A204.1 (cell line): Measurements from ENCODE around the gene ABHD12.

ENCODE experiments used
- FAIRE-seq: peaks from 2 replicates; lab custom pipeline; 2012; peaks lifted over from hg19 to GRCh38; lab: Jason Lieb, UNC

ABHD12 gene

GRCh38 chr20:25289886-25290597 is 100.6 kb downstream of the ABHD12 start:
- FAIRE-seq: no peak

- no peak for FAIRE-seq
These were observed 102.1 kb downstream of the ABHD12 start for GRCh38 chr20:25288291-25289181.

GRCh38 chr20:25287631-25288290 is 102.9 kb downstream of the ABHD12 start:
- FAIRE-seq: no peak

- no peak for FAIRE-seq
These were observed 103.7 kb downstream of the ABHD12 start for GRCh38 chr20:25286917-25287316.

- FAIRE-seq: no peak
These were observed 104.5 kb downstream of the ABHD12 start for GRCh38 chr20:25285856-25286798.

- FAIRE-seq: no peak
These were observed 105.5 kb downstream of the ABHD12 start for GRCh38 chr20:25285091-25285647.

GRCh38 chr20:25284131-25284601 is 106.5 kb downstream of the ABHD12 start:
- no peak for FAIRE-seq

- no peak for FAIRE-seq
These were observed 107.2 kb downstream of the ABHD12 start for GRCh38 chr20:25283221-25283951.

- no peak for FAIRE-seq
These were observed 107.8 kb downstream of the ABHD12 start for GRCh38 chr20:25282796-25283195.

GRCh38 chr20:25282034-25282781 is 108.4 kb downstream of the ABHD12 start:
- no peak for FAIRE-seq

- FAIRE-seq: no peak
These were observed 109.1 kb downstream of the ABHD12 start for GRCh38 chr20:25281541-25281991.

GRCh38 chr20:25280574-25281535 is 109.8 kb downstream of the ABHD12 start:
- no peak for FAIRE-seq

- FAIRE-seq: no peak
These were observed 110.5 kb downstream of the ABHD12 start for GRCh38 chr20:25280051-25280573.

- no peak for FAIRE-seq
These were observed 111.2 kb downstream of the ABHD12 start for GRCh38 chr20:25279403-25279802.

GRCh38 chr20:25278636-25279361 is 111.8 kb downstream of the ABHD12 start:
- FAIRE-seq: no peak

GRCh38 chr20:25277941-25278521 is 112.6 kb downstream of the ABHD12 start:
- no peak for FAIRE-seq
